ENCODE data around the gene HOPX.

The HOPX gene

DNA sequence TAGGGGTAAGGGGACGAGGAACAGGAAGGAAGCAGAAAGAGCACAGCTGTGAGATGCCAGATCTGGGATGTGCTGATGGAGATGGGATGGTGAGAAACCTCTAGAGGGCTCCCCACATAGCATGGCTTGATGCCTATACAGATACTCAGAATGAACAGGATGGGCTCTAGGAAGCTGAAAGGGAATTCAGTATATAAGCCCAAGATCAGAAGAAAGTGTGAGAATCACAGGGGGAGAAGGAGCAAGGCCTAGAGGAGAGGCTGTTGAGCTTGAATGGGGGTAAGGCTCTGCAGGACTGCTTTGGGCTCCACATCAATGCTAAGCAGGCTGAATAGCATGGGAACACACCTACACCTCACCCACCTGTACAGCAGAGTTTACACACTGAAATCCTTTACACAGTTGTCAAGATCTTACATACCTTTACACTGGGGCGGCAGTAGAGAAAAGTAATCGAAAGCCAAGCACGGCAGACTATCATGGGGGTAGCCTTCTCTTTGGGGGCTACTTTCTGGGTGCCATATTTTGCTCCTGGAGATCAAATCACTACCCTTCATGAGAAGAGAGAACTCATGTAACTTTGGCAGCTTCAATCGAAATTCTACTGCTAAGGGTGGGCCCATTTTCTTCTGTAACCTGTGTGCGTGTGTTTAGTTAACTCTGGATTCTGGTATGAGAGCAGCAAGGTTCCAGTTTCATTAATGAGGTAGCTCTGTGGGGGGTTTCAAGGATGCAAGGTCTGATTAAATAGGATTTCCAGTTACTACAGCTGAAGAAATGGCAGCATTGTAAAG, 30.6 kb downstream of the HOPX start:
- TF ChIP-seq, protein P1, sequence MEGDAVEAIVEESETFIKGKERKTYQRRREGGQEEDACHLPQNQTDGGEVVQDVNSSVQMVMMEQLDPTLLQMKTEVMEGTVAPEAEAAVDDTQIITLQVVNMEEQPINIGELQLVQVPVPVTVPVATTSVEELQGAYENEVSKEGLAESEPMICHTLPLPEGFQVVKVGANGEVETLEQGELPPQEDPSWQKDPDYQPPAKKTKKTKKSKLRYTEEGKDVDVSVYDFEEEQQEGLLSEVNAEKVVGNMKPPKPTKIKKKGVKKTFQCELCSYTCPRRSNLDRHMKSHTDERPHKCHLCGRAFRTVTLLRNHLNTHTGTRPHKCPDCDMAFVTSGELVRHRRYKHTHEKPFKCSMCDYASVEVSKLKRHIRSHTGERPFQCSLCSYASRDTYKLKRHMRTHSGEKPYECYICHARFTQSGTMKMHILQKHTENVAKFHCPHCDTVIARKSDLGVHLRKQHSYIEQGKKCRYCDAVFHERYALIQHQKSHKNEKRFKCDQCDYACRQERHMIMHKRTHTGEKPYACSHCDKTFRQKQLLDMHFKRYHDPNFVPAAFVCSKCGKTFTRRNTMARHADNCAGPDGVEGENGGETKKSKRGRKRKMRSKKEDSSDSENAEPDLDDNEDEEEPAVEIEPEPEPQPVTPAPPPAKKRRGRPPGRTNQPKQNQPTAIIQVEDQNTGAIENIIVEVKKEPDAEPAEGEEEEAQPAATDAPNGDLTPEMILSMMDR (conservative IDR thresholded peaks at IDR 0.05; ENCODE audit: low read length): no peak
- no peak overlapping the region for H3K4me3 ChIP-seq (ENCODE audit: low read length)
- DNase-seq (ENCODE audit: low read depth): no peak

DNA sequence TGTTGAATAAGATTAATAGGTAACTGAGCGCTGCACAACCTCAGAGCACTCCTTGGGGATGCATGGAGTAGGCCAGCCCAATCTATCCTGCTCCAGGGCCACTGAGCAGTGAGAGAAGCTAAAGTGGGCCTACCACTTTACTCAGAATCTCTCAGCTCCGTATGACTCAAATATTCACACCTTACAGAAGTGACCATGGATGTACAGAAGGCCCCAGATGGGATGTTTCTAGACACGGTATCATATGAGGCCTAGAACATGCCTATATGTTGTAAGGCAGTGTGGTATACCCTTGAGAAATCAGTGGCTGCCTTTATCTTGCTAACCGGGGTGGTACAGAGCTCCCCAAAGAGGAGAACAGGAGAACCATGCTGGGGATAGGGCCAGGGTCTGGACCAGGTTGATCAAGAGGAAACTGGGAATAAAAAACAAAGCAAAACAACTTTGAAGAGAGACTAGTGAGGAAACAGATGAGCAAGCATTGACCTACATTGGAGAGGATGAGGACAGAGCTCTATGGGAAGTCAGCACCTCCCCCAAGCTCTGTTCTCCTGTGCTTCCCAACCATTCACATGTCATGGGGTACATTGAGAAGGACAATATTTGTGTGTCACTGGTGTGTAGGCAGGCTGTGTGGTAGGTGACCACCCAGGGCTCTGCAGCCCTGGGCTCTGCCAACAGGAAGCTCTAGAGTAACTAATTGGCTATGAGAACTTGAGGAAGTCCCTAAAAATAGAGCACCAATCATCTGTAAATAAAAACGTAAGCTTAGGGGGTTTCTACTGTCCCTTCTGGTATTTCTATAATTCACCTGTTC, 31.4 kb downstream of the HOPX start:
- H3K4me3 ChIP-seq (ENCODE audit: low read length): no peak overlapping the region
- DNase-seq (ENCODE audit: low read depth): no peak
- TF ChIP-seq, protein P1 (conservative IDR thresholded peaks at IDR 0.05; ENCODE audit: low read length): no peak

DNA sequence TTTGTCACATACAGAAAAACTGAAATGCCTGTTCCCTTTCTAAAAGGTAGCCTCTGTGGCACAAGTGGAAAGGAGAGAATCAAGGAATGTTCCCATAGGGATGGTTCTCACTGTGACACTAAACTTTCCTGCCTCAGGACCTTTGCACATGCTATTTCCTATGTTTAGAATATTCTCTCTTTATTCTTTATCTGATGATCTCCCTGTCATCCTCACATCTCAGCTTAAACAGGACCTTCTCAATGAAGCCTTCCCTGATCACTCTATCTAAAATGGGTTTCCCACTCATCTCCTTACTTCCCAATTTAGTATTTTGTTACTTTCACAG, 32.3 kb downstream of the HOPX start:
- TF ChIP-seq, protein P1 (conservative IDR thresholded peaks at IDR 0.05; ENCODE audit: low read length): no peak

DNA sequence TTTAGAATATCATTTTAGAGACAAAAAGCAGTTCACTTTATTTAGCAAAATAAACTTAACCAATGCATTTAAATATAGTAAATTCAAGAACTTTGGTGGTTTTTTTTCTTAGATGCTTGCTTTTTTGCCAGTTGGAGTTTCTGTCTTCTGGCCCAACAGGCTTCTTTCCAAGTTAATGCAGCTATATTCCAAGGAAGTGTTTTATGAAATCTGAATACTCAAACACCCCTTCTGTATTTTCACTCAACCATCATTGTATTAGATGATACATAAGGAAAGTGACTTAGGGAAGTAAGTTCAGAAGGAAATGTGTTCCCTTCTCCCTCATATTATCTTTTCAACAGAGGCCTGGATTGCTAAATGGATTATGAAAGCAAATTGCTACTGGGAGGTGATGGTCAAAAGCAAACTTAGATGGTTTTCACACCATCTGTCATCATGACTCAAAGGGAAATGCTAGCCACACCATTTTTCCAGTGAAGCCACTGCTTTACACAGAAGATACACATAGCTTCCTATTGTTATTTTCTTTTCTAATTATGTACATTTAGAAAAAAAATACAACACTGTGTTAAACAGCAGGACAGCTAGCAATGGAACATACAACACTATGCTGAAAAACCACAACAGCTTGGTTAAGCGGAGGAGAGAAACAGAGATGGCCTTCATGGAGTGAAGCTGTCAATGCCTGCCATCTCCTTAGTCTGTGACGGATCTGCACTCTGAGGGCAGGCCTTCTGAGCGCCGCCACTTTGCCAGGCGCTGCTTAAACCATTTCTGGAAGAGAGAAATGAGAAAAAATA, 32.9 kb downstream of the HOPX start:
- TF ChIP-seq, protein P1 (conservative IDR thresholded peaks at IDR 0.05; ENCODE audit: low read length): no peak
- no peak for DNase-seq (ENCODE audit: low read depth)

More for the DNA sequence above, 32.3 kb downstream of the HOPX start:
- H3K4me3 ChIP-seq (ENCODE audit: low read length): no peak overlapping the region
- no peak for DNase-seq (ENCODE audit: low read depth)

DNA sequence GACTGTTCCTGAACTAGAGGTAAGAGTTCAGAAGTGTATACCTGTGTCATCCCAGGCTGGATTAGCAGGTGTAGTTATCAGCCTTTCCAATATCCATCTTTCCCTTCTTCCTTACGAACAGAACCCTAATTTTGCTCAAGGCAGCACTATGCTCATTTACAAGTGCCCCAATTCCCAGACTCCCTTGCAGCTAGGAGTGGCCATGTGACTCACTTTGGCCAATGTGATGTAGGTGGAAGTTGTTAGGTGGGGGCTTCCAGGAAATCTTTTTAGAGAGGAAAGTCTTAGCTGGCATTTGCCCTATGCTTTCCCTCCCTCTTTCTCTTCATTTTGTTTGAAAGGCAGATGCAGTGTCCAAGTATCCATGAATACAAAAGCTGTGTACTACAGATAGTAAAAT, 34.8 kb downstream of the HOPX start:
- H3K4me3 ChIP-seq (ENCODE audit: low read length): no peak overlapping the region
- TF ChIP-seq, protein P1 (conservative IDR thresholded peaks at IDR 0.05; ENCODE audit: low read length): no peak
- no peak for DNase-seq (ENCODE audit: low read depth)

More for the DNA sequence above, 32.9 kb downstream of the HOPX start:
- no peak overlapping the region for H3K4me3 ChIP-seq (ENCODE audit: low read length)

DNA sequence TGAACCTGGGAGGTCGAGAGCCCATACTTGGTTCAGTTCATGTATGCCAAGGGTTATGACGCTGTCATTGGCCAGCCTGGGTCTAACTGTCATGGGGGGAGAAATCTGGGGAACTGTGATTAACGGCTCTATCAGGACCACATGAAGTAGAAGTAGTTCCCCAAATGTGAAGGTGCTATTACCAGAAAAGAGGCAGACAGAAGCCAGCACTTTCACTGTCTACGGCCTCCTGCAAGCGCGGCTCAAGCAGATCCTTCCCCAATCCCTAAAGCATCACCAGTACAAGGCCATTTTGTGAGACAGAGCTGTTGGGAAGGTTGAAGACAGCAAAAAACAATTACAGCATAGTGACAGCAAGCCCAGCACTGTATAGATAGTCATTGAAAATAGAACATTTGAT, 37.5 kb downstream of the HOPX start:
- DNase-seq (ENCODE audit: low read depth): no peak
- H3K4me3 ChIP-seq (ENCODE audit: low read length): no peak overlapping the region
- TF ChIP-seq, protein P1 (conservative IDR thresholded peaks at IDR 0.05; ENCODE audit: low read length): no peak

Data from AG10803 (cell line).